Fibroblast of villous mesenchyme (primary cell): Measurements from ENCODE around the gene KAT2A. TPM values are rescaled to one million over a fixed set of nuclear protein-coding genes. Genes with fewer than 3 reads are reported as not detected.

Experiments used
- DNase-seq: peaks from one replicate; pipeline ENCODE4 v3.0.0-alpha.2; 2010; ENCODE audit warnings: low read depth
- H3K4me3 ChIP-seq: 2 replicates; pipeline ENCODE4 v1.5.1; 2011; ENCODE audit warnings: low read depth, mild to moderate bottlenecking, low read length
- total RNA-seq: library from RNA; depleted of rRNA; stranded (reverse); fragments of >200 nt; gene quantifications from 2 replicates; pipeline ENCODE4 v1.2.3, GENCODE V29; 2012
- TF ChIP-seq, protein P1 (sequence below): IDR thresholded peaks from 2 replicates; pipeline ENCODE4 v1.5.1; 2012; ENCODE audit warnings: low read depth, mild to moderate bottlenecking, low read length; ENCODE audit not compliant: insufficient read depth

KAT2A gene
- total RNA-seq, 1 donor = 13.0 TPM

DNA sequence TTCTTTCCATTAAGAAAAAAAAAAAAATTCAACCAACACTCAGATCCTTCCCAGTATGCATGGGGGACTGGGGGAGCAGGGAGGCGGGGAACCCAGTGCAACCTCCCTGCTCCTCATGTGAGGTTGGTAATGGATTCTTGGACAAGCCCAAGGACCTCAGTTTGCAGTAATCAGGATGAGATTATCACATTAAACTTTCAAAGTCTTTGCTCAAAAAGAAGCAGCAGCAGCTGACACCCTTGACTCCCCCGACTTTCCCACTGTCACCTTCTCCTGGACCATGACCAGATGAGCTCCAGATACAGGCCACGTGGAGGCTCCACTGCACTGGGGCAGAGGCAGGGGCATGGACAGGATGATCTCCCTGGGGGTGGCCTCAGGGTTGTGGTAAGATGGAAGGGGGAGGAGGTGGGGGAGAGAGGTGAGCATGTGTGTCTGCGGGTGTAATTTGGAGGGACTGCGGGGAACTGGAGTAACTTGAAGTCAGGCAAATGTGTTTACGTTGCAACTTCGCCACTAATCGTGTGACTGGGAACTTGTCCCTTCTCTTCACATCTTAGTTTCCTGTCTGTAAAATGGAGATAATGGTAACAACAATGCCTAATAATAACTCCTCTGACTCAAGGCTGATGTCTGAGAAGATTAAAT lies 42.6 kb downstream of the KAT2A start:
- no peak for DNase-seq
- H3K4me3 ChIP-seq = no peak overlapping the region
- TF ChIP-seq, protein P1, sequence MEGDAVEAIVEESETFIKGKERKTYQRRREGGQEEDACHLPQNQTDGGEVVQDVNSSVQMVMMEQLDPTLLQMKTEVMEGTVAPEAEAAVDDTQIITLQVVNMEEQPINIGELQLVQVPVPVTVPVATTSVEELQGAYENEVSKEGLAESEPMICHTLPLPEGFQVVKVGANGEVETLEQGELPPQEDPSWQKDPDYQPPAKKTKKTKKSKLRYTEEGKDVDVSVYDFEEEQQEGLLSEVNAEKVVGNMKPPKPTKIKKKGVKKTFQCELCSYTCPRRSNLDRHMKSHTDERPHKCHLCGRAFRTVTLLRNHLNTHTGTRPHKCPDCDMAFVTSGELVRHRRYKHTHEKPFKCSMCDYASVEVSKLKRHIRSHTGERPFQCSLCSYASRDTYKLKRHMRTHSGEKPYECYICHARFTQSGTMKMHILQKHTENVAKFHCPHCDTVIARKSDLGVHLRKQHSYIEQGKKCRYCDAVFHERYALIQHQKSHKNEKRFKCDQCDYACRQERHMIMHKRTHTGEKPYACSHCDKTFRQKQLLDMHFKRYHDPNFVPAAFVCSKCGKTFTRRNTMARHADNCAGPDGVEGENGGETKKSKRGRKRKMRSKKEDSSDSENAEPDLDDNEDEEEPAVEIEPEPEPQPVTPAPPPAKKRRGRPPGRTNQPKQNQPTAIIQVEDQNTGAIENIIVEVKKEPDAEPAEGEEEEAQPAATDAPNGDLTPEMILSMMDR = no peak

DNA sequence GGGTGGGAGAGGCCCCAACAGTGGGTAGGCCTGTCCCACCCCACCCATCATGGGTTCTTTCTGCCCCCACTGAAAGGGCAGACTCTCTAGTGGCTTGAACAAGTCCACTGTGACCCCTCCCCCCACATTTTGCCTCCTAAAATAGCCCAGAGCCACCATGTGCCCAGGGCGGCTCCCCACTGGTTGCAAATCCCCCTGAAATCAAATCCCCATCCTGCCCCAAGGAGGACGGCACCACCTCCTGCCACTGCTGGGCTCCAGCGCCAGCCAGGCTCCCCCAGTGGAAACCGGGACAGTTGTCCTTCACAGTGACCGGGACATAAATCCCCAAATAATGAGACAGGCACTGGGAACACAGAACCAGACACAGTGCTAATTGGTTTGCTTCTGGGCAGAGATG lies 43.4 kb downstream of the KAT2A start:
- TF ChIP-seq, protein P1 = no peak
- DNase-seq = no peak
- H3K4me3 ChIP-seq = no peak overlapping the region

DNA sequence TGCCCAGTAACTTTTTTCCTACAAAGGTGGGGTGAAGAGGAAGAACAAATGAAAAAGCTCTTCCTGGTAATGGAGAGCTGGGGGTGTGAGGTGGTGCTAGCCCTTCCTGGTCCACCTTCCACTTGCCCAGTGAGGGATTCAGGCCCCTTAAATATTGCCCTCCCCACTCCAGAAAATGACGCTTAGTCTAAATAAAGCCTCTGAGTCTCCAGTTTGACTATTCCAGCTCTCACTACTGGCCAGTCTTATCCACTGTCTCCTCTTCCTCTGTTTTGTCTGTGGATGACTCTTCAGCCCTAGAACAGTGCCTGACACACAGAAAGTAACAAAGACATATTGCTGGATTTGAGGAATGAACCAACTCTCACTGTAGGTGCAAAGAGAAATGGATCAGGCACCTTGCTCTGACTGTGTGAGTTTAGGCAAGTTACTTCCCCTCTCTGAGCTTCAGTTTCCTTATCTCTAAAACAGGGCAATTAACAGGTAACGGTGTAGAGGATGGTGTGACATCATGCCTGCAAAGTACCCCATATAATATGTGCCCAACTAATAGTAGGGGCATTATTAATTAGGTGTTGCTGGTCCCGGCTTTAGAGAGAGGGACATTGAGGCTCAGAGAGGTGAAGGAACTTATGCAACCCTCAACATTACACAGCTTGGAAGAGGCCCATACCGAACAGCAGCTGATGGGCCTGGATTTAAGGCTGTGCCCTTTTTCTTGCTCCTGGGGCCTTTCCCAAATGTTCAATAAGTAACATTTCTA lies 44.2 kb downstream of the KAT2A start:
- no peak overlapping the region for H3K4me3 ChIP-seq
- TF ChIP-seq, protein P1 = no peak
- DNase-seq = no peak

DNA sequence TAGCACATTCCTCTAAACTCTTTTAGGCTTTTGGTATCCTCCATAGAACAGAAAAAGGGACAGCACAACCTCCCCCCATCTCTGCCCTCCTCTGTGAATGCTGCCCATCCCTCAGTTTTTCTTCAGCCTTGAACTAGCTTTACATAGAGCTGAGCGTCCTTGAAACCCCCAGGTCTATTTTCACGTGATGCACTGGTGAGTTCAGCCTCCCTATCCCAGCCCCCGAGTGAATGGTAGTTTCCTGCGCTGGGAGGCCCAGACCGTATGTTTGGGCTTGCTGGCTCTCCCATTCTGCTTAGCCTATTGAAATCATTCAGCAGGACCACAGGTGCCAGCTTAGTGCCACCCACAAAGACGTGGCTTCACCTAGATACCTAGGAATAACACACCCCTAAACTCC lies 45.4 kb downstream of the KAT2A start:
- TF ChIP-seq, protein P1 = no peak
- H3K4me3 ChIP-seq = no peak overlapping the region
- no peak for DNase-seq

DNA sequence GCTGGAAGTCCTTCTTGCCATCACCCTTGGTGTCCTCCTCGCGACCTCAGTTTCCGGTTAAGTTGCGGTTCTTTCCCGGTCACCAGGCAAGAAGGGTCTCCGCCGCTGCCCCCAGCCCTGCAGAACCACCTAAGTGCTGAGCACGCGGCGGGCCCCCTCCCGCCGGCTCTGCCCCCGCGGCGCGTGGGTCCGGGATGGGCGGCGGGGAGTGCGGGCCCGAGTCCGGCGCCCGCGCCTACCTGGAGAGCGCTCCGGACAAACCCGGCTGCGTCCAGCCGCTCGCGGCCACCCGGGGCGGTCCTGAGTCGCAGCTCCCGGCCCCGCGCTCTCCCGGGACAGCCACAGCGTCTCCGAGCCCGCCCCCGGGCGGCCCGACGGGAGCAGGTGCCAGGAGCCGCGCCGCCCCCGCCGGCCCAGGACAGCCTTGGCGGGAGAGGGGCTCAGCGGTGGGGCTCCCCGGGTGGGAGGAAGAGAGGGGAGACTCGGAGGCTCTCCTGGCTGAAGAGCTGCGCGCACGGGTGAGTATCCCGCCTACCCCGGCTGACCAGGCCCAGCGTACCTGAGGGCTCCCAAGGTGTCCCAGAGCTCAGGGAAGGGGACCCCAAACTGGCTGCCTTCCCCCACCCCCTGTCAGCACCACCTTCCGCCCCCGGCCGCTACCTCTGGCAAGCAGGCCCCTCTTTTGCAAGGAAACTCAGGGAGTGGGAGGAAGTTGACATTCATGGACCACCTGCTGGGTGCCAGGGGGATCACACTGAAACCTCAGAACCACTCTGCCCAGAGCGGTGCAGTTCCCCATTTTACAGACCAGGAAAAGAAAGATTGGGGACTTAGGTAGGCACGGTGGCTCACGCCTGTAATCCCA lies 48.6 kb downstream of the KAT2A start:
- DNase-seq = no peak
- no peak overlapping the region for H3K4me3 ChIP-seq
- TF ChIP-seq, protein P1 = no peak

DNA sequence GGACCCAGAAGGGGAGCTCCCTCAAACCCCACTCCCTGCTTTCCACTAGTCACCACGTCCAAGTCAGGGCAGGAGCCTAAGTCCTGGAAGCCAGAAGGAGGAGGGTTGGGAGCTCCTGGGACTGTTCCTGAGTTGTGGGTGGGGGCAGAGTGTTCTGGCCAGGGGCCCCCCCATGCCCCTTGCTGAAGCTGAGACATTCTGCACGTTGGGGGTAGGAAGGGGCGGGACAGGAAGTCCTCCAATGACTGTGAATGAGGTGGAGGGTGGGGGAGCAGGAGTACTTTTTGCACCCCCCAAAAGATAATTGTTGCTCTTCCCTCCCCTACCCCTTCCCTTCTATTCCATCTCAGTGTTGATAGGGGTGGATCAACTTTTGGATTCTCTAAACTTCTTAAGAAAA lies 49.4 kb downstream of the KAT2A start:
- DNase-seq = no peak
- TF ChIP-seq, protein P1 = no peak

More for the DNA sequence above, 49.4 kb downstream of the KAT2A start:
- H3K4me3 ChIP-seq = no peak overlapping the region
